HEK293 (cell line): ENCODE data around the gene BRWD1.

Experiments used
- CTCF ChIA-PET: fragments of 350-600 bp; formaldehyde crosslinking; extraction: SDS; loops from one replicate; lab custom pipeline; 2021; ENCODE audit warnings: antibody characterized with exemption; lab: Yijun Ruan, JAX
- POLR2A ChIA-PET: fragments of 300-600 bp; formaldehyde crosslinking; extraction: SDS; loops from one replicate; lab custom pipeline; 2020; ENCODE audit warnings: antibody characterized with exemption, inconsistent platforms; lab: Yijun Ruan, JAX
- H3K27ac ChIP-seq: fragments of 200-500 bp; sonication (Bioruptor generic); 2 replicates; pipeline ENCODE4 v1.5.1; 2014; ENCODE audit warnings: low read depth, low read length, control low read depth, inconsistent platforms; ENCODE audit errors: extremely low read depth
- H3K36me3 ChIP-seq, 2 experiments: fragments of 200-500 bp in 1 of 2; sonication (Bioruptor generic) in 1 of 2; 1 replicate in 1 of 2; 2 replicates in 1 of 2; pipeline ENCODE4 v1.5.1; 2014 to 2017; ENCODE audit warnings: inconsistent platforms in 2 of 2, low read length in 2 of 2; ENCODE audit not compliant: control insufficient read depth in 2 of 2, insufficient read depth in 1 of 2
- H3K4me1 ChIP-seq: fragments of 200-500 bp; sonication (Bioruptor generic); 2 replicates; pipeline ENCODE4 v1.5.1; 2014; ENCODE audit warnings: mild to moderate bottlenecking, low read length, inconsistent platforms; ENCODE audit not compliant: control insufficient read depth, insufficient read depth
- H3K4me3 ChIP-seq: 2 replicates; pipeline ENCODE4 v1.5.1; 2011; ENCODE audit warnings: low read depth, mild to moderate bottlenecking, control low read depth, low read length, moderate library complexity
- H3K9me3 ChIP-seq: fragments of 200-500 bp; sonication (Bioruptor generic); 2 replicates; pipeline ENCODE4 v1.5.1; 2014; ENCODE audit warnings: low read depth, low read length, inconsistent platforms; ENCODE audit not compliant: control insufficient read depth, insufficient read depth
- MEIS1 ChIP-seq: sonication (generic); formaldehyde crosslinking; IDR thresholded peaks from 2 replicates; pipeline ENCODE4 v1.8.1; 2022; ENCODE audit warnings: missing genetic modification reagents, mild to moderate bottlenecking, borderline replicate concordance
- SP3 ChIP-seq: fragments of 450-650 bp; formaldehyde crosslinking; IDR thresholded peaks from 2 replicates; pipeline ENCODE4 v1.5.1; 2016; ENCODE audit warnings: missing biosample characterization, missing genetic modification characterization
- ZNF140 ChIP-seq: fragments of 450-650 bp; formaldehyde crosslinking; IDR thresholded peaks from 2 replicates; pipeline ENCODE4 v1.5.1; 2016; ENCODE audit warnings: missing biosample characterization, missing genetic modification characterization
- ZNF19 ChIP-seq: fragments of 450-650 bp; formaldehyde crosslinking; IDR thresholded peaks from 2 replicates; pipeline ENCODE4; 2016; ENCODE audit warnings: missing biosample characterization, missing genetic modification characterization, low read depth
- ZNF239 ChIP-seq: fragments of 450-650 bp; formaldehyde crosslinking; IDR thresholded peaks from 2 replicates; pipeline ENCODE4 v1.5.1; 2016; ENCODE audit warnings: missing biosample characterization, missing genetic modification characterization
- ZNF248 ChIP-seq: fragments of 450-650 bp; formaldehyde crosslinking; IDR thresholded peaks from 2 replicates; pipeline ENCODE4 v1.5.1; 2017; ENCODE audit warnings: missing biosample characterization, missing genetic modification characterization
- ZNF37A ChIP-seq: fragments of 450-650 bp; IDR thresholded peaks from 2 replicates; pipeline ENCODE4 v1.5.1; 2018; ENCODE audit warnings: missing biosample characterization, missing genetic modification characterization
- ZNF600 ChIP-seq: fragments of 450-650 bp; formaldehyde crosslinking; IDR thresholded peaks from 2 replicates; pipeline ENCODE4 v1.5.1; 2016; ENCODE audit warnings: missing biosample characterization, missing genetic modification characterization
- ZNF626 ChIP-seq: fragments of 450-650 bp; sonication (Bioruptor Pico); formaldehyde crosslinking; IDR thresholded peaks from 2 replicates; pipeline ENCODE4 v1.5.1; 2018; ENCODE audit warnings: missing biosample characterization, missing genetic modification characterization, inconsistent platforms
- ZNF776 ChIP-seq: fragments of 450-650 bp; formaldehyde crosslinking; IDR thresholded peaks from 2 replicates; pipeline ENCODE4 v1.5.0; 2017; ENCODE audit warnings: missing biosample characterization, missing genetic modification characterization, borderline replicate concordance
- TF ChIP-seq, protein P1 (sequence below): fragments of 450-650 bp; formaldehyde crosslinking; IDR thresholded peaks from 2 replicates; pipeline ENCODE4; 2016; ENCODE audit warnings: missing biosample characterization, missing genetic modification characterization
- TF ChIP-seq, protein P2 (sequence below): fragments of 450-650 bp; formaldehyde crosslinking; IDR thresholded peaks from 2 replicates; pipeline ENCODE4 v1.5.1; 2017; ENCODE audit warnings: missing biosample characterization, missing genetic modification characterization
- TF ChIP-seq, protein P3 (sequence below): fragments of 450-650 bp; formaldehyde crosslinking; IDR thresholded peaks from 2 replicates; pipeline ENCODE4 v1.5.1; 2017; ENCODE audit warnings: missing biosample characterization, missing genetic modification characterization
- TF ChIP-seq, protein P4 (sequence below): fragments of 450-650 bp; formaldehyde crosslinking; conservative IDR thresholded peaks from 2 replicates; pipeline ENCODE4 v1.5.1; 2016; ENCODE audit warnings: low read depth, missing biosample characterization, missing genetic modification characterization
- TF ChIP-seq, protein P5 (sequence below): fragments of 450-650 bp; formaldehyde crosslinking; IDR thresholded peaks from 2 replicates; pipeline ENCODE4 v1.5.1; 2016; ENCODE audit warnings: missing biosample characterization, missing genetic modification characterization
- TF ChIP-seq, protein P6 (sequence below): fragments of 450-650 bp; formaldehyde crosslinking; IDR thresholded peaks from 2 replicates; pipeline ENCODE4 v1.5.1; 2017; ENCODE audit warnings: missing biosample characterization, missing genetic modification characterization

Gene BRWD1

DNA sequence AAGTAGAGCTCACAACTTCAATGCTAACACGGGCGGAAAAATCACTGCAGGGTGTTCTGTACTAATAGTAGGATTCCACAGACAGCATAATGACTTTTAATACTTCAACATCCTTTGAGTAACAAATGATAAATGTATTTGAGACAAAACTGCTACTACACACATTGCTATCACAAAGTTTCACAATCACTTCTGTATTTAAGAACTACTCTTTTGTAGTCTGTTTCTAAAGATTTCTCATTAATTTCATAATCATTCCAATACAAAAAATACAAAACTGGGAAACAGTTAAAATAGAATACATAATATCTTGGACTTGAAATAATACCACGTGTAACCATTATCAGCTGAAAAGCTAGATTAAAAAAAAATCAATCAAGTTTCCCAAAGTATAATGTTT, 32.8 kb upstream of the BRWD1 start (continued):
- no peak for TF ChIP-seq MEIS1 (CRISPR knock-in tag)
- TF ChIP-seq ZNF19 (tag by site-specific recombination) = no peak
- no peak for TF ChIP-seq ZNF140 (tag by site-specific recombination)
- TF ChIP-seq, protein P1, sequence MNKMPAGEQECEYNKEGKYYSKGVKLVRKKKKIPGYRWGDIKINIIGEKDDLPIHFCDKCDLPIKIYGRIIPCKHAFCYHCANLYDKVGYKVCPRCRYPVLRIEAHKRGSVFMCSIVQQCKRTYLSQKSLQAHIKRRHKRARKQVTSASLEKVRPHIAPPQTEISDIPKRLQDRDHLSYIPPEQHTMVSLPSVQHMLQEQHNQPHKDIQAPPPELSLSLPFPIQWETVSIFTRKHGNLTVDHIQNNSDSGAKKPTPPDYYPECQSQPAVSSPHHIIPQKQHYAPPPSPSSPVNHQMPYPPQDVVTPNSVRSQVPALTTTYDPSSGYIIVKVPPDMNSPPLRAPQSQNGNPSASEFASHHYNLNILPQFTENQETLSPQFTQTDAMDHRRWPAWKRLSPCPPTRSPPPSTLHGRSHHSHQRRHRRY (tag by site-specific recombination) = no peak

DNA sequence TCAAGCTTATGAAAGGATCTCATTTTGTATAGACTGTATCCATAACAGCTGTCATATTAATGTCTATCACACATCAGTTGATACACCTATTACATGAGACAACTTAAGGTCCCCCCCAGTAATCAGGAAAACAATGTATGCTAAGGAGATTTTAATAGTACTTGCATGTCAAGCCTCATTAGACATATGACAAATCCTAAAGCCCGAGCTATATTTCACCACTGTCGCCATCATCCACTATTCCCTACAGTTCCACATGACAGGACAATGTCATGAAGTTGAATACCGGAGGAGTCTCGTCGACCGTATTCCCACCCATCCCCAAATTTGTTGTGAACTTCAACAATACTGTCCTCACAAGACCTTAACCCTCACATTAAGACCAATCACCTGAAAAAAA, 32.0 kb upstream of the BRWD1 start:
- Histone ChIP-seq H3K9me3 (no peaks in the 10 kb centered on the region), H3K4me3 (no peak overlapping the region), H3K36me3 (peaks cover 42 to 72% of the 10 kb centered on the region in 2 experiments), H3K4me1 (0 out of 2 replicates have a peak, but pooled peaks cover 3% of the 10 kb centered on the region), H3K27ac (no peak overlapping the region)
- CTCF ChIA-PET = interaction anchor here (0.7 to 1.5 kb wide), 2 partner anchors 35 to 107 kb away, joined by 3 read pairs; no protein-coding TSS in a partner anchor
- POLR2A ChIA-PET = interaction anchor here (1.0 to 5.4 kb wide), 3 partner anchors 26 to 35 kb away, joined by 3 to 79 read pairs (median 3); partner anchors contain the start of gene BRWD1
- TF ChIP-seq ZNF37A (tag by site-specific recombination) (no peak), ZNF239 (no peak), ZNF600 (tag by site-specific recombination) (peak; percentile 69)
- TF ChIP-seq, protein P2, sequence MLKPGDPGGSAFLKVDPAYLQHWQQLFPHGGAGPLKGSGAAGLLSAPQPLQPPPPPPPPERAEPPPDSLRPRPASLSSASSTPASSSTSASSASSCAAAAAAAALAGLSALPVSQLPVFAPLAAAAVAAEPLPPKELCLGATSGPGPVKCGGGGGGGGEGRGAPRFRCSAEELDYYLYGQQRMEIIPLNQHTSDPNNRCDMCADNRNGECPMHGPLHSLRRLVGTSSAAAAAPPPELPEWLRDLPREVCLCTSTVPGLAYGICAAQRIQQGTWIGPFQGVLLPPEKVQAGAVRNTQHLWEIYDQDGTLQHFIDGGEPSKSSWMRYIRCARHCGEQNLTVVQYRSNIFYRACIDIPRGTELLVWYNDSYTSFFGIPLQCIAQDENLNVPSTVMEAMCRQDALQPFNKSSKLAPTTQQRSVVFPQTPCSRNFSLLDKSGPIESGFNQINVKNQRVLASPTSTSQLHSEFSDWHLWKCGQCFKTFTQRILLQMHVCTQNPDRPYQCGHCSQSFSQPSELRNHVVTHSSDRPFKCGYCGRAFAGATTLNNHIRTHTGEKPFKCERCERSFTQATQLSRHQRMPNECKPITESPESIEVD (tag by site-specific recombination) = 0 out of 2 replicates have a peak, but pooled peaks have one; percentile 11

DNA sequence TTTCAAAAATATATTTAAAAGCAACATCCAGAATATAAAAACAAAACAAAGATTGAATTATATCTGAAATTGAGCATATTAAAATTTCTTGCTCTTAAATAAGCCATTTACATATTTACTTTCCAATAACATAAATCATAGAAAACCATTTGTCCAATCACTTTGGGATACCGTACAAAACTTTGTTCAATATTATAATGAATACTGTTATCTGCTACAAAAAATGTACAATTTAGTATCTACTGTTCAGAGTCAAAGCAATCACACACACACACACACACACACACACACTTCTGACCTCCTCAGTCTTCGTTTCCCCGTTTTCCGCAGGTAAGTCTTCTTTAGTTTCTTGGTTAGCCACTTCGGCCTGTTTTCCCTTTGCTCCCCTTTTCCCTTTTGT, 31.4 kb upstream of the BRWD1 start:
- Histone ChIP-seq H3K36me3 (peaks cover 42 to 72% of the 10 kb centered on the region in 2 experiments), H3K4me1 (no peaks in the 10 kb centered on the region), H3K27ac (no peak overlapping the region), H3K9me3 (no peaks in the 10 kb centered on the region), H3K4me3 (no peak overlapping the region)
- ChIA-PET POLR2A (interaction anchor here (0.9 to 5.4 kb wide), 3 partner anchors 25 to 30 kb away, joined by 3 to 79 read pairs (median 5); partner anchors contain the start of gene BRWD1), CTCF (interaction anchor here (1.5 kb wide), 1 partner anchor 36 kb away, joined by 3 read pairs; no protein-coding TSS in a partner anchor)
- TF ChIP-seq, protein P3, sequence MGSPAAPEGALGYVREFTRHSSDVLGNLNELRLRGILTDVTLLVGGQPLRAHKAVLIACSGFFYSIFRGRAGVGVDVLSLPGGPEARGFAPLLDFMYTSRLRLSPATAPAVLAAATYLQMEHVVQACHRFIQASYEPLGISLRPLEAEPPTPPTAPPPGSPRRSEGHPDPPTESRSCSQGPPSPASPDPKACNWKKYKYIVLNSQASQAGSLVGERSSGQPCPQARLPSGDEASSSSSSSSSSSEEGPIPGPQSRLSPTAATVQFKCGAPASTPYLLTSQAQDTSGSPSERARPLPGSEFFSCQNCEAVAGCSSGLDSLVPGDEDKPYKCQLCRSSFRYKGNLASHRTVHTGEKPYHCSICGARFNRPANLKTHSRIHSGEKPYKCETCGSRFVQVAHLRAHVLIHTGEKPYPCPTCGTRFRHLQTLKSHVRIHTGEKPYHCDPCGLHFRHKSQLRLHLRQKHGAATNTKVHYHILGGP (tag by site-specific recombination) = no peak
- TF ChIP-seq ZNF248 (tag by site-specific recombination) (no peak), ZNF776 (tag by site-specific recombination) (no peak), SP3 (tag by site-specific recombination) (no peak), ZNF626 (tag by site-specific recombination) (no peak)
- TF ChIP-seq, protein P4, sequence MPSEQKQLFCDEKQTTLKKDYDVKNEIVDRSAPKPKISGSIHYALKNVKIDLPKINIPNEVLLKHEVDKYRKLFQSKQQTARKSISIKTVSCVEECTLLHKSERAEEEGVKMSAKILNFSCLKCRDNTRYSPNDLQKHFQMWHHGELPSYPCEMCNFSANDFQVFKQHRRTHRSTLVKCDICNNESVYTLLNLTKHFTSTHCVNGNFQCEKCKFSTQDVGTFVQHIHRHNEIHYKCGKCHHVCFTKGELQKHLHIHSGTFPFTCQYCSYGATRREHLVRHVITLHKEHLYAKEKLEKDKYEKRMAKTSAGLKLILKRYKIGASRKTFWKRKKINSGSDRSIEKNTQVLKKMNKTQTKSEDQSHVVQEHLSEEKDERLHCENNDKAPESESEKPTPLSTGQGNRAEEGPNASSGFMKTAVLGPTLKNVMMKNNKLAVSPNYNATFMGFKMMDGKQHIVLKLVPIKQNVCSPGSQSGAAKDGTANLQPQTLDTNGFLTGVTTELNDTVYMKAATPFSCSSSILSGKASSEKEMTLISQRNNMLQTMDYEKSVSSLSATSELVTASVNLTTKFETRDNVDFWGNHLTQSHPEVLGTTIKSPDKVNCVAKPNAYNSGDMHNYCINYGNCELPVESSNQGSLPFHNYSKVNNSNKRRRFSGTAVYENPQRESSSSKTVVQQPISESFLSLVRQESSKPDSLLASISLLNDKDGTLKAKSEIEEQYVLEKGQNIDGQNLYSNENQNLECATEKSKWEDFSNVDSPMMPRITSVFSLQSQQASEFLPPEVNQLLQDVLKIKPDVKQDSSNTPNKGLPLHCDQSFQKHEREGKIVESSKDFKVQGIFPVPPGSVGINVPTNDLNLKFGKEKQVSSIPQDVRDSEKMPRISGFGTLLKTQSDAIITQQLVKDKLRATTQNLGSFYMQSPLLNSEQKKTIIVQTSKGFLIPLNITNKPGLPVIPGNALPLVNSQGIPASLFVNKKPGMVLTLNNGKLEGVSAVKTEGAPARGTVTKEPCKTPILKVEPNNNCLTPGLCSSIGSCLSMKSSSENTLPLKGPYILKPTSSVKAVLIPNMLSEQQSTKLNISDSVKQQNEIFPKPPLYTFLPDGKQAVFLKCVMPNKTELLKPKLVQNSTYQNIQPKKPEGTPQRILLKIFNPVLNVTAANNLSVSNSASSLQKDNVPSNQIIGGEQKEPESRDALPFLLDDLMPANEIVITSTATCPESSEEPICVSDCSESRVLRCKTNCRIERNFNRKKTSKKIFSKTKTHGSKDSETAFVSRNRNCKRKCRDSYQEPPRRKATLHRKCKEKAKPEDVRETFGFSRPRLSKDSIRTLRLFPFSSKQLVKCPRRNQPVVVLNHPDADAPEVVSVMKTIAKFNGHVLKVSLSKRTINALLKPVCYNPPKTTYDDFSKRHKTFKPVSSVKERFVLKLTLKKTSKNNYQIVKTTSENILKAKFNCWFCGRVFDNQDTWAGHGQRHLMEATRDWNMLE (tag by site-specific recombination) = no peak
- TF ChIP-seq, protein P5, sequence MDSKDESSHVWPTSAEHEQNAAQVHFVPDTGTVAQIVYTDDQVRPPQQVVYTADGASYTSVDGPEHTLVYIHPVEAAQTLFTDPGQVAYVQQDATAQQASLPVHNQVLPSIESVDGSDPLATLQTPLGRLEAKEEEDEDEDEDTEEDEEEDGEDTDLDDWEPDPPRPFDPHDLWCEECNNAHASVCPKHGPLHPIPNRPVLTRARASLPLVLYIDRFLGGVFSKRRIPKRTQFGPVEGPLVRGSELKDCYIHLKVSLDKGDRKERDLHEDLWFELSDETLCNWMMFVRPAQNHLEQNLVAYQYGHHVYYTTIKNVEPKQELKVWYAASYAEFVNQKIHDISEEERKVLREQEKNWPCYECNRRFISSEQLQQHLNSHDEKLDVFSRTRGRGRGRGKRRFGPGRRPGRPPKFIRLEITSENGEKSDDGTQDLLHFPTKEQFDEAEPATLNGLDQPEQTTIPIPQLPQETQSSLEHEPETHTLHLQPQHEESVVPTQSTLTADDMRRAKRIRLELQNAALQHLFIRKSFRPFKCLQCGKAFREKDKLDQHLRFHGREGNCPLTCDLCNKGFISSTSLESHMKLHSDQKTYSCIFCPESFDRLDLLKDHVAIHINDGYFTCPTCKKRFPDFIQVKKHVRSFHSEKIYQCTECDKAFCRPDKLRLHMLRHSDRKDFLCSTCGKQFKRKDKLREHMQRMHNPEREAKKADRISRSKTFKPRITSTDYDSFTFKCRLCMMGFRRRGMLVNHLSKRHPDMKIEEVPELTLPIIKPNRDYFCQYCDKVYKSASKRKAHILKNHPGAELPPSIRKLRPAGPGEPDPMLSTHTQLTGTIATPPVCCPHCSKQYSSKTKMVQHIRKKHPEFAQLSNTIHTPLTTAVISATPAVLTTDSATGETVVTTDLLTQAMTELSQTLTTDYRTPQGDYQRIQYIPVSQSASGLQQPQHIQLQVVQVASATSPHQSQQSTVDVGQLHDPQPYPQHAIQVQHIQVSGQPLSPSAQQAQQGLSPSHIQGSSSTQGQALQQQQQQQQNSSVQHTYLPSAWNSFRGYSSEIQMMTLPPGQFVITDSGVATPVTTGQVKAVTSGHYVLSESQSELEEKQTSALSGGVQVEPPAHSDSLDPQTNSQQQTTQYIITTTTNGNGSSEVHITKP (tag by site-specific recombination) = no peak
- TF ChIP-seq, protein P6, sequence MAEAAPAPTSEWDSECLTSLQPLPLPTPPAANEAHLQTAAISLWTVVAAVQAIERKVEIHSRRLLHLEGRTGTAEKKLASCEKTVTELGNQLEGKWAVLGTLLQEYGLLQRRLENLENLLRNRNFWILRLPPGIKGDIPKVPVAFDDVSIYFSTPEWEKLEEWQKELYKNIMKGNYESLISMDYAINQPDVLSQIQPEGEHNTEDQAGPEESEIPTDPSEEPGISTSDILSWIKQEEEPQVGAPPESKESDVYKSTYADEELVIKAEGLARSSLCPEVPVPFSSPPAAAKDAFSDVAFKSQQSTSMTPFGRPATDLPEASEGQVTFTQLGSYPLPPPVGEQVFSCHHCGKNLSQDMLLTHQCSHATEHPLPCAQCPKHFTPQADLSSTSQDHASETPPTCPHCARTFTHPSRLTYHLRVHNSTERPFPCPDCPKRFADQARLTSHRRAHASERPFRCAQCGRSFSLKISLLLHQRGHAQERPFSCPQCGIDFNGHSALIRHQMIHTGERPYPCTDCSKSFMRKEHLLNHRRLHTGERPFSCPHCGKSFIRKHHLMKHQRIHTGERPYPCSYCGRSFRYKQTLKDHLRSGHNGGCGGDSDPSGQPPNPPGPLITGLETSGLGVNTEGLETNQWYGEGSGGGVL (tag by site-specific recombination) = no peak
